K562 treated with DMSO at 1 percent for 24 hours (cell line): Measurements from ENCODE around the gene KLF13. TPM values are rescaled to one million over a fixed set of nuclear protein-coding genes. Genes with fewer than 3 reads are reported as not detected.

ENCODE experiments used
- total RNA-seq: library from RNA; unstranded; fragments of 300-600 nt; gene quantifications from 2 replicates; pipeline ENCODE4 v1.2.3, GENCODE V29; 2022; ENCODE audit warnings: low read depth; ENCODE audit not compliant: insufficient read depth

The KLF13 gene
- 5.6 and 6.4 TPM in 2 replicates for total RNA-seq

GRCh38 chr15:31326156-31326874 lies at the start of gene KLF13:
TSS of gene KLF13 (plus strand) at chr15:31326835. CDS start at chr15:31327213, 378 bp downstream.

Other genes with a start within 250 kb of the KLF13 start
- not detected in 2 replicates for gene TRPM1, start 225.1 kb upstream of the KLF13 start, total RNA-seq